NCI-H146 (cell line): ENCODE results near the gene TMC6.
A peak's percentile ranks its signal among the peaks of the same experiment; 100 is the strongest.

ENCODE experiments used
- DNase-seq: peaks from one replicate; lab custom pipeline; 2025; lab: John Stamatoyannopoulos, UW

The TMC6 gene

DNA sequence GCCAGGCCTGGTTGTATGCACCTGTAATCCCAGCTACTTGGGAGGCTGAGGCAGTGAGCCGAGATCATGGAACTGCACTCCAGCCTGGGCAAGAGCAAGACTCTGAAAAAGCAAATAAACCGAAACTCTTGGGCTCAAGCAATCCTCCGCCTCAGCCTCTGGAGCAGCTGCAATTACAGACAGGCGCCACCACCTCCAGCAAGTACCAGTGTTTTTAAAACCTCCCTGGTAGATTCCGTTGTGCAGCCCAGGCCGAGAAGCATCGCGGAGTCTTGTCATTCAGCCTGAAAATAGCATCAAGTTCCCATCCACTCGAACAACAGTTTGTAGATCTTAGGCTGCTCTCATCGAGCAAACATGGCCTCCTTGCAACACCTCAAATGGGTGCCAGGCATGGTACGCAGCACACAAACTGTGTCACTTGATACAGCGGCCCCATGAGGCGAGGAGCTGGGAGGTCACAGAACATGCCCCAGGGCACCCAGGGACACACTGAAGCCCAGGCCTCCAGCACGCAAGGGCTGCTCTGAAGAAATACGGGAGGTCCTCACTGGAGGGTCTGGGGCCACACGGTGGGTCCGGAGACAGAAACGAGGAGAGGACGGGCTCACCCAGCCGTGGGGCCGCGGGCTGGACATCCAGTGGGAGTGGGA lies 18.1 kb downstream of the TMC6 start:
- no peak for DNase-seq

DNA sequence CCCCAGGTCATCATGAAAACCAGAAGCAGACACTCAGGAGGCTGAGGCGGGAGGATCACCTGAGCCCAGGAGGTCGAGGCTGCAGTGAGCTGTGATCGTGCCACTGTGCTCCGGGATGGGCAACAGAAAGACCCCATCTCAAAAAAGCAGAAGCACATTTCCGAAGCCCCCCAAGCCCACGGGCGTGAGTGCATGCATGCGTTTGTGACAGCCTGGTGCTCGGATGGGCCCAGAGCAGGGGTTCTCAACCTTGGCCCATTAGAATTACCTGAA lies 19.1 kb downstream of the TMC6 start:
- no peak for DNase-seq

DNA sequence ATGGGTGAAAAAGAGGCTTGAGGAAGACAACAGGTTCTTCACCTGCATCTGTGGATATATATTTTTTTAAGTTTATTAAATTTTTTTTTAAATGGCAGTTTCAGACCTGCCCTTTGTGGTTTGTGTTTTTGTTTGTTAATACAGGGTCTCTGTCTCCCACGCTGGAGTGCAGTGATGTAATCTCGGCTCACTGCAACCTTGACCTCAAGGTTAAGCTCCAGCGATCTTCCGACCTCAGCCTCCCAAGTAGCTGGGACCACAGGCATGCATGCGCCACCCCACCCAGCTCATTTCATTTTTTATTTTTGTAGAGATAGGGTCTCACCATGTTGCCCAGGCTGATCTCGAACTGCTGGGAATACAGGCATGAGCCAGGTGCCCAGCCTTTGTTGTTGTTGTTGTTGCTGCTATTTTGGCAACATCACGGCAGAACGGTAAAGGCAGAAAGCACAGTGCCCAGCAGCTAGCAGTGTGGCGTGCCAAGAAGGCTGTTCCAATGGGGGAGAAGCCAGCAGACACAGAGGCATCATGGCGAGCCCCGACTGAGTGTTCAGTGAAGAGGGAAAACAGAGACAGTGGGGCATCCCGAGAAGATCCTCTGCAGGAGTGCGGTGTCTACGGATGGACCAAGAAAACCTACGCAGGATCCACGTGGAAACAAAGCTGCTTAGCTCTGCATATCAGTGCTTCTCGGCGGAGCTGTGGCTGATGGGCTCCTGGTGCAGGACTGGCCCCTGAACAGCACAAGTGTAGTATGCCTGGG lies 19.6 kb downstream of the TMC6 start:
- no peak for DNase-seq

DNA sequence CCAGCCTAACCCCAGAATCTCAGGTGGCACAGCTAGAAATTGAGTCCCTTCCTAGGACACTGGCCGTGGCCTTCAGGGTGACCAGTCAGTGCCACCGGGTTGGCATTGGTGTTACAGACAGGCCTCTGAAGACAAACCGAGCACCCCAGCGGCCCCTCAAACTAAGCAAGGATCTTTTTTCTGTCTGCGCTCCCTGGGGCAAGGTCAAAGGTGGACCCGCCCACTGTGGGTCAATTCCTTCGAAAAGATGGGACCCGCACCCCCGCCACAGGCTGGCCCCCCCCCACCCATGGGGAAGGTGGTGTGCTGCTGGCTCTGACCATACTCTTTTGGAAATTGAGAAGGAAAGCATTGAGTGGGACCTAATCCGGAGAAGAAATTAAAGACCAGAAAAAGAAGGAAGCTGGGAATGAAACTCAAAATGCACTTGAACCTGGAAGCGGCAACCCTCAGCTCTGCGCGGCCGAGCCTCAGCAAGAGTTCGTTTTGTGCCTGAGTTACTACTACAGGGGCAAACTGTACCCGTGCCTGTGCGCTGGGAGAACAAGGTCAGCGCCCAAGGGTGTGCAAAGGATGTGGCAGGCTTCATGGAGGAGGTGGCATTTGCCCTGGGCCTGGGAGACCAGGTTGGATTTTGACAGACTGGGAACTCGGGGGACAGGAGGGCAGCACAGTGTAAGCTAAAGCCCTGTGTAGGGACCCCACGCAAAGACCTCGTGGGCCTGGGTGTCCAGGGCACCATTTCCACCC lies 20.4 kb downstream of the TMC6 start:
- no peak for DNase-seq

DNA sequence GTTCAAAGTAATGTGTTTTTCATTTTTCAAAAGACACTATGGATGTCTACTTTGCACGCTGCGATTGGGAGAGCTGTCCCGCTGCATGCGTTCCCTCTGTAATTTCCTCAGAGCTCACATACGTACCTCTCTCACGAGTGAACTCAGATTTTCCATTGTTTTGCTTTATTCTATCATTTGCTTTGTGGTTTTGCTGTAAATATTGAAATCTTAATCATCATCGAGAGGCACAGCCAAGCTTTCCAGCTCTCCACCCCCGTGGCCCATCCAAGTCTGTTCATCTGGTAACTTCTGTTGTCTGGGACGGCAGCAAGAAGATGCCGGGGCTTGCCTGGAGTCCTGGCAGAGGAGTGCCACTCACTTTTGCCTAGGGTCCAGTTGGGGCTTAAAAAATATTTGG lies 21.1 kb downstream of the TMC6 start:
- no peak for DNase-seq

DNA sequence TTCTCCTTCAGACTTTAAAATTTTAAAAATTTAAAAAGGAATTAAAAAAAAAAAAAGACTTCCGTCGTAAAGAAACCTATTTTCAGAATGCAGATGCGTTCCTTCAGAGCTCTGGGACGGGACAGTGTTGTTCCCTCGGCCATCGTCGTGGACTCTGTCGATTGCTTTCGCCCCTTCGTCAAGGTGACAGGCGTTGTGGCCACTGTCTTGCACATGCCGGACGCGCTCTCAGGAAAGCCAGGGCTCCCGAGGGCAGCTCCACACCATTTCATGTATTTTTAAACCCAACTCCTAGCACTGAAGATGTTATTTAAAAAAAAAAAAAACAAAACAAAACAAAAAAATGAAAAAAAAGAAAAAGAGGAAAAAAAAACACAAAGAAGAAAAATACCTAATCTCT lies 22.3 kb downstream of the TMC6 start:
- DNase-seq = no peak

DNA sequence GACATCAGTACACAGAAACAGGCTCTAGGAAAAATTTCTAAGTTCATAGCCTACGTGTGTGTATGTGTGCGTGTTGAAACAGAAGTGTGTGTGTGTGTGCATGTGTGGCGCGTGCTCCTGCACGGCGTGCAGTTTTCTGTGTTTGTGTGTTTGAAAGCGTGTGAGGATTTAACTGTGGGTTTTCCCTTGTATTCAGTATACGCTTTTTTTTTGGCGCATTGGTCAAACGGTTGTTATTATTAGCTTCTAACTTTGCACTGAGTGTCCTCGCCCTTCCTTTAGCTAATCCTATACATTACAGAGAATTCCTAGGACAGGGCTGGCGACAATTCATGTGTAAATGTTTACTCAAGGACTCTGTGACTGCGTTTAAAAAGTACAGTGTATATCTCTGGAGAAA lies 23.0 kb downstream of the TMC6 start:
- no peak for DNase-seq

DNA sequence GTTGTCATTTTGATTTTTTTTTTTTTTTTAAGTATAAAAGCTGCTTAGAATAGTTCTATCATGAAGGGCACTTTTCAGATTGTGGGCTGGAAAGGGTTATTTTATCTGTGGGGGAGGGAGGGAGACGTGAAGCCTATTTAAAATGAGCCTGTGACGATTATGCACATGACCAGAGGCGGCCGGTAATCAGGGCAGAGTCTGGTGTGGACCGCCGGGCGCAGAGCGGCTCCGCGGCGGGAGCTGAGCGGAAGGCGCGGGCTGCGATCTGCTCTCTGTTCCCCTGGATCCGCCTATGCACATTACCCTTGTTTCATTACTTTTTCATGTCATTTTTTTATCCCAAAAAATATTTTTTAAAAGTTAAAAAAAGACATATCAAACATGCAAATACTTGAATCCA lies 23.5 kb downstream of the TMC6 start:
- no peak for DNase-seq

DNA sequence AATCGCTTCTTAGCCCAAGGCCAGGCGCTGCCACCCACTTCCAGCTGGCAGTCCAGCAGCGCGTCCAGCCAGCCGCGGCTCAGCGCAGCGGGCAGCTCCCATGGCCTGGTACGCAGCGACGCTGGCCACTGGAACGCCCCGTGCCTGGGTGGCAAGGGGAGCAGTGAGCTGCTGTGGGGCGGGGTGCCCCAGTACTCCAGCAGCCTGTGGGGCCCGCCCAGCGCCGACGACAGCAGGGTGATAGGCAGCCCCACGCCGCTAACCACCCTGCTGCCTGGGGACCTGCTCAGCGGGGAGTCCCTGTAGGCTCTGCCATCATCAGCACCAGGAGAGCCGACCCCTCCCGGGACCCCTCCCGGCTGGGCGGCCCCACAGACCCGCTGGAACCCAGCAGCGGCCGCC lies 24.0 kb downstream of the TMC6 start:
- DNase-seq = no peak

DNA sequence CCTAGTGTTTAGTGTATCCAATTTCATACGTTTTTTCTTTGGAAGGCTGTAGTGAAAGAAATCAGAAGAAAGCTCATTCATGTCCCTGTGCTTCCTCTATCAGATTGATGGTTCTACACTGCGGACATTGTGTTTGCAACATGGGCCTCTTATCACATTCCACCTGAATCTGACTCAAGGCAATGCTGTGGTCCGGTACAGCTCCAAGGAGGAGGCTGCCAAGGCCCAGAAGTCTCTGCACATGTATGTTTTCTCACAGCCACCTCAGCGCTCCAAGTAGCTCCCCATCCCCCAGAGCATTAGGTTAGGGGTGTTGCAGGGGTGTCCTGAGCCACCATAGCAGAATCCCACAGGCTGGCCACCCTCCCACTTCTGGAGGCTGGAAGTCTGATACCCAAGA lies 25.2 kb downstream of the TMC6 start:
- DNase-seq = no peak

DNA sequence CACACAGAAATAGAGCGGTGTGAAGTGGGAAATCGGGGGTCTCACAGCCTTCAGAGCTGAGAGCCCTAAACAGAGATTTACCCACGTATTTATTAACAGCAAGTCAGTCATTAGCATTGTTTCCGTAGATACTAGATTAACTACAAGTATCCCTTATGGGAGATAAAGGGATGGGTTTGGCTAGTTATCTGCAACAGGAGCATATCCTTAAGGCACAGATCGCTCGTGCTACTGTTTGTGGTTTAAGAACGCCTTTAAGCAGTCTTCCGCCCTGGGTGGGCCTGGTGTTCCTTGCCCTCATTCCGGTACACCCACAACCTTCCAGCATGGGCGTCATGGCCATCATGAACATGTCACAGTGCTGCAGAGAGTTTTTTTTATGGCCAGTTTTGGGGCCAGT lies 27.0 kb downstream of the TMC6 start:
- no peak for DNase-seq

DNA sequence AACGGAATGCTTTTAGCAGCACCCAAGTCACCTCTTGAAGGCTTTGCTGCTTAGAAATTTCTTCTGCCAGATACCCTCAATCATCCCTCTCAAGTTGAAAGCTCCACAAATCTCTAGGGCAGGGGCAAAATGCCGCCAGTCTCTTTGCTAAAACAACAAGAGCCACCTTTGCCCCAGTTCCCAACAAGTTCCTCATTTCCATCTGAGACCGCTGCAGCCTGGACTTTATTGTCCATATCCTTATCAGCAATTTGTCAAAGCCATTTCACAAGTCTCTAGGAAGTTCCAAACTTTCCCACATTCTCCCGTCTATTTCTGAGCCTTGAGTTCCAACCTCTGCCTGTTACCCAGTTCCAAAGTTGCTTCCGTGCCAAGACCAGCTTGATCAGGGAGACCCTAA lies 27.4 kb downstream of the TMC6 start:
- no peak for DNase-seq

DNA sequence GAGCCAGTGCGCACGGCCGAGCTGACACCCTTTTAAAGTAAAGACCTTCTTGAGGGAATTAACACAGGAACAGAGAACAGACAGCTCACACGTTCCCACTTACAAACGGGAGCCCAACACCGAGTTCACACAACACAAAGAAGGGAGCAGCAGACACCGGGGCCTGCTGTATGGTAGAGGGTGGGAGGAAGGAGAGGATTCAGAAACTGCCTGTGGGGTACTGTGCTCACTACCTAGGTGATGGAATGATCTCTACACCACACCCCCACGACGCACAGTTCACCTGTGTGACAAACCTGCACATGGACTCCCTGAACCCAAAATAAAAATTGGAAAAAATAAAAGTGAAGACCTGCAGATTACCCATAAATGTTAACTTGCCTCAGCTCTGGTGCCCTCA lies 32.5 kb downstream of the TMC6 start:
- no peak for DNase-seq

DNA sequence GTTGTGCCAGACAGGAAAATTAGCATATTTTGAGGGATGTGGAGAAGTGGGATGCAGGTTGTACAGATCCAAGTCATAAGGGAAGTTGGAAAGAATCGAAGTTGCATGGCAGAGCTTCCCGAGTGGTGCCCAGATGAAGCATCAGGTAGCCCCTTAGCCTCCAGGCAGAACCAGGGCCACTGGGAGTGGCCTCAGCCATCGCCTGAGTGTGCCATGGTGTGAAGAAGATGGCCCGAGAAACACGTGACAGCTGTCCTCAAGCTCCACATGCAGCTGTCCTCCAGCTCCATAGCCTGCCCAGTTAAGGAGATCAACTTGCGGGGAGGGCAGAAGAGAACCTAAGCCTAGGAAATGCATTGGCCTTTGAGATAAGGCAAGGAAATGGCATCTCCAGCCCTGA lies 33.5 kb downstream of the TMC6 start:
- DNase-seq = no peak

DNA sequence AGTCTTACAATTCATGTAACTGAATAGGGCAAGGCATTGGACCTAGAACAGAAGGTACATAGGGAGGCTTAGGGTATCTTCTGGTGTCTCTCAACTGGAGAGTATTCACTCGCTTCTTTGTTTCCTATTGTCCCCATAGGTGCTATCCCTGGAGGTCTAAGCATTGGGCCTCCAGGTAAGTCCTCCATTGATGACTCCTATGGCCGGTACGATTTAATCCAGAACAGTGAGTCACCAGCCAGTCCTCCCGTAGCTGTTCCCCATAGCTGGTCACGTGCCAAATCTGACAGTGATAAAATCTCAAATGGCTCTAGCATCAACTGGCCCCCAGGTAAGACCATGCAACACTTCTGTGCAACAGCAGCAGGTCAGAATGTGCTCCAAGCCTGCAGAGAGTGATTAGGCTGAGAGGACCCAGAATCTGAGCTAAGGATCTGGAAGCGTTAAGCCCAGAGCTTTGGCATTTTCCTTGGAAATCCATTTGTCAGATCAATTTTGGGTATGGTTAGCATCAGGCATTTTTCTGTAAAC lies 35.7 kb downstream of the TMC6 start:
- DNase-seq = no peak

DNA sequence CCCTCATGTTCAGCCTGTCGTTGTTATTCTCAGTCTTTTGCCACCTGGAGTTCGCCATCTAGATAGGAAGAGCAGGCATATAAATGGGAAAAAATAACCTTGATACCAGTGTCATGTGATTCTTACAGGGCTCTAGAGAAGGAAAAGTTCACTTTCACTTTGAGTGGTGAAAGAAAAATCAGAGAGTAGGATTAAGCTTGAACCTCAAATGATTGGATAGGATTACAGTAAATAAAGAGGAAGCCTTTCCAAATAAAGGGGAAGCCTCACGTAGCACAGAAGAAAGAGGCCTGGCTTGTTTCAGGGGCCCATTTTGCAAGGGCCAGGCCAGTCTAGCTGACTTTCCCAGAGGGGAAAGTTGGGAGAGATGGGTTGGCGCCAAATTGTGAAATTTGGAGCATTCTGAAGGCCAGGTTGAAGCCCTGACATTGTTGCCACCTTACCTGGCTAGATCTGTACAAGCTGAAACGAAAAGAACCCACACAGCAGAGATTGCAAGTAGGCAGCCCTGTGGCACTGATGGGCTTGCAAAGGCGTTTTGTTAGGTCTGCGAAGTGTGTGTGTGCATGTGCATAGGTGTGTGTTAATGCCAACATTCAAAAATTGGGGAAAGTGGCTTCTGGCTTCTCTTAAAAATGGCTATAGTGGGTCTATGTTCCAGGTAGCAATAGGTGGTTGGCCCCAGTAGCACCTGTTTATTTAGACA lies 38.8 kb downstream of the TMC6 start:
- DNase-seq = no peak

DNA sequence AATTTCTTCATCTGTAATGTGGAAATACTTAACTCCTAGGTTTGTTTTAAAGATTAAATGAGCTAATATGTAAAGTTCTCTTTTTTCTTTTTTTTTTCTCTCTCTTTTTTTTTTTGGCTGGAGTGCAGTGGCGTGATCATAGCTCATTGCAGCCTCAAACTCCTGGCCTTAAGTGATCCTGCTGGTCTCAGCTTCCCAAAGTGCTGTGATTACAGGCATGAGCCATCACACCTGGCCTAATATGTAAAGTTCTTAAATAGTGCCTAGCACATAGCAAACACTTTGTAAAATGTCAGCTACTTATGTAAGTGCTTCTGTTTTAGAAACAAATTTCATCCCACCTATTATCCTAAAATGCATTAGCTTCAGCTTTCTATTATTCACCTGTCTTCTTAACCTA lies 40.0 kb downstream of the TMC6 start:
- DNase-seq = no peak

DNA sequence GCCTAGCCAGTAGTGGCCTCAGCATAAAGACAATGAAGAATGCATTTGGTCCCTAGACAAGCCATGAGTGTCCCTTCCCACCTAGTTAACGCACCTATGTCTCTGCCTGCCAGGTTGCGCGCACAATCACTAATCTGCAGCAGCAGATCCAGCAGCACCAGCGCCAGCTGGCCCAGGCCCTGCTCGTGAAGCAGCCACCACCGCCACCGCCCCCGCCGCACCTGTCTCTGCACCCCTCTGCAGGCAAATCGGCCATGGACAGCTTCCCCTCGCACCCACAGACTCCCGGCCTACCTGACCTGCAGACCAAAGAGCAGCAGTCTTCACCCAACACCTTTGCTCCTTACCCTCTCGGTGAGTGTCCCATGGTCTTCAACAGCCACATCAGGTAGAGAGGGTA lies 41.8 kb downstream of the TMC6 start:
- no peak for DNase-seq

DNA sequence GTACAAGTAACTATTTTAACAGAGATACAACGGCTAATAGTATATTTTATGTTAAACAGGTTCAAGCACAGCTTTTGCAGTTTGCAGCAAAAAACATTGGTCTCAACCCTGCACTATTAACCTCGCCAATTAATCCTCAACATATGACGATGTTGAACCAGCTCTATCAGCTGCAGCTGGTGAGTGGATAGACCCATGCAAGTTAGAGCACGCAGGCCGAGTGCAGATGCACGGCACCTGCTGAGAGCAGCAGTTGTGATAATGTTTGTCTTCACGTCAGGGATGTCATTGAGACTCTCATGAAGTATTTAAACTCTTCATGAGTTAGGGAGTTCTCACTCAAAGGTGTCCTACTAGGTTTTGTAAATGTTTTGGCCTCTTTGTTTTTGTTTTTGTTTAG lies 45.6 kb downstream of the TMC6 start:
- peak; percentile 89 for DNase-seq

DNA sequence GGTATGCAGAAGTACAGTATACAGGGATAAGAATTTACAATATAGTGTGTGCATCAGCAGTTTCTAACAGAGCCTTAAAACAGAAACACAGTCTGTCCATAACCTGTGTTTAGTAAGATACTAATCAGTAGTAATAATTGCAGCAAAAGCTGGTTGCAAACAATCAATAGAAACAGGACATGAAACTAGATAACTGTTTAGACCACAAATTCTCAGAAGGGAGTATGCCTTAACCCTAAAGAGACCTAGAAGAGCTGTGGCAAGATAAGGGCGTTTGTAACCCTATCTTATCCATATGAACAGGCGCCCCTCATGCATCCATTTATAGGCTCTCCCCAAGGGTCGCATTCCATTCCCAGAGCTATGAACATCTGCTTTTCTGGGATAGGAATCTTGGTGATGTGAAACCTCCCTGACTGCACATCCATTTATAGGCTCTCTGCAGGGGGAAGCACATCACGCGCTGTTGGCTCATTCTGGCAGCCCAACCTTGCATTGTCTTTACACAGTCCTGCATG lies 46.1 kb downstream of the TMC6 start:
- peak; percentile 17 for DNase-seq

DNA sequence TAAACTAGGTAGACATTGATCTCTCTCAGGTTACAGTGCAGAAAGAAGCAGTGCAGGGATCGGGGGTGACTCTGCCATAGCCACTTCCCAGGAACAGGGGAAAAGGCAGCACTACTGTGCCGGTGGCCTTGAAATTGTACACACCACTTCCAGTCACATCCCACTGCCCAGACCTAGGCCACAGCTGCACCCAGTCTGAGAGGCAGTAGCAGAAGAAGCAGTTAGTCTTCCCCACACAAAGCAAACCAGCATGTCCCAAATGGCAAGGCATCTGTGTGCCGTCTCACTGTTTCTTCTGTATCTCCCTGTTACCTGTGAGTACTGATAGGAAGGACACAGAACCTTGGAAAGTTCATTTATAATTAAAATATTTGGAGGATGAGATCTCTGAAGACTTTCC lies 47.0 kb downstream of the TMC6 start:
- DNase-seq = no peak

DNA sequence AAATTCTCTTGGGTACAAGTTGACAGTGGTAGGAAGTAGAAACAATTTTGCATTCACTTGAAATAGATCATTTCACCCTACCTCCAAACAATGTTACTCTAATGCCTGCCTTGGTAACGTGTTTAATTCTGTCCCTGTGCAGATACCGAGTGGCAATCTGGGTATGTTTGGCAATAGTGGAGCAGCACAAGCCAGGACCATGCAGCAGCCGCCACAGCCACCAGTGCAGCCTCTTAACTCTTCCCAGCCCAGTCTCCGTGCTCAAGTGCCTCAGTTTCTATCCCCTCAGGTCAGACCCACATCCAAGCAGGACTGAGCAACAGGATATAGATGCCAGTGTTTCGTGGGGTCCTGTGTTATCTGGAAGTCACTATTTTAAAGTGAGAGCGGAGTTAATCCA lies 49.3 kb downstream of the TMC6 start:
- no peak for DNase-seq

DNA sequence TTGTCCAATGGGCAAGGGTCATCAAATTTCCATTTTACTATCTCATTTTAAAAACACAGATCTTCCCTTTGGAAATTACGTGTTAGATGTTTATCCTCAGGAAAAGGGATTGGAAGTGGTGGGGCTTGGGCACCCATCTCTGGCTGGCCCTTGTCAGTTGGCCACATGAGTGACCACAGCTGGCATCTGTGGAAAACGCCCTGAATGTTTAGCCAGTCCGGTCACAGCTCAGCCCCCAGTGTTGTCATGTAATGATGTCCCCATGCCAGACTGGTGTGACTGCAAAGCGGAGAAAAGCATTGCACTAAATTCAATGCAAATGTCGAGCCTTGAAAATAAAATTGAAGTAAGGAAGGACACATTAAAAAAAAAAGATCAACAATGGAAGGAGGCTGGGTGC lies 53.0 kb downstream of the TMC6 start:
- DNase-seq = no peak
